ENCODE results near the gene LPCAT1.
"Not testable (repeated sequence)": the region's sequence is repeated elsewhere in the genome, so short reads cannot be mapped to it uniquely, and the experiment has no call there.

Gene LPCAT1

DNA sequence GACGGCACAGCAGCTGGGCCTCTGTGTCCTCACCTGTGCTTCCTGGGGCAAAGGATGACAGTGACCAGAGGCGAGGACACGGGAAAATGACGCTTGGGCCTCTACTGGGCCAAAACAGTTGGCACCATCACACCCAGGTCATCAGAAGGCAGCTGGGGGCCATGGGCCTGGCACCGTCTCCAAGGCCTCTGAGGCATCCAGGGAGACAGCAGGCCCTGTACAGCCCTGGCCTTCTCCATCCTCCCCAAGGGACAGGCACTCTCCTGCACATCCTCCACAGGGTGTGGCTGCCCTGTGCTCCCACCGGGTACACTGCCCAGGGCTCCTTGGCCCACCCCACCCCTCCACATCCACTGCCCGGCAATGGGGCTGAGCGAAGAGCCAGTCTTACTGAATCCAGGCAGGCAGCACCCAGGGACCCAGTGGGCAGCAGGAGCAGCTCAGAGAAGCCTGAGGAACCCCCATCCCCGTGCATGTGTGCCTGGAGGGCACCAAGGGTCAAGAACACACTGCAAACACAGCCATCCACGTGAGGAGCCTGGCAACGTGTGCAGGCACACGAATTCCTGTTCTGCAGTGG, 4.0 kb downstream of the LPCAT1 start:
- no peak for DNase-seq (ENCODE audit: low read depth)
- H3K4me3 ChIP-seq (ENCODE audit: low read depth, low read length) = no peak overlapping the region
- TF ChIP-seq, protein P1, sequence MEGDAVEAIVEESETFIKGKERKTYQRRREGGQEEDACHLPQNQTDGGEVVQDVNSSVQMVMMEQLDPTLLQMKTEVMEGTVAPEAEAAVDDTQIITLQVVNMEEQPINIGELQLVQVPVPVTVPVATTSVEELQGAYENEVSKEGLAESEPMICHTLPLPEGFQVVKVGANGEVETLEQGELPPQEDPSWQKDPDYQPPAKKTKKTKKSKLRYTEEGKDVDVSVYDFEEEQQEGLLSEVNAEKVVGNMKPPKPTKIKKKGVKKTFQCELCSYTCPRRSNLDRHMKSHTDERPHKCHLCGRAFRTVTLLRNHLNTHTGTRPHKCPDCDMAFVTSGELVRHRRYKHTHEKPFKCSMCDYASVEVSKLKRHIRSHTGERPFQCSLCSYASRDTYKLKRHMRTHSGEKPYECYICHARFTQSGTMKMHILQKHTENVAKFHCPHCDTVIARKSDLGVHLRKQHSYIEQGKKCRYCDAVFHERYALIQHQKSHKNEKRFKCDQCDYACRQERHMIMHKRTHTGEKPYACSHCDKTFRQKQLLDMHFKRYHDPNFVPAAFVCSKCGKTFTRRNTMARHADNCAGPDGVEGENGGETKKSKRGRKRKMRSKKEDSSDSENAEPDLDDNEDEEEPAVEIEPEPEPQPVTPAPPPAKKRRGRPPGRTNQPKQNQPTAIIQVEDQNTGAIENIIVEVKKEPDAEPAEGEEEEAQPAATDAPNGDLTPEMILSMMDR (IDR thresholded peaks at IDR 0.05; ENCODE audit: insufficient read depth, low read depth, low read length, missing control alignments) = no peak

DNA sequence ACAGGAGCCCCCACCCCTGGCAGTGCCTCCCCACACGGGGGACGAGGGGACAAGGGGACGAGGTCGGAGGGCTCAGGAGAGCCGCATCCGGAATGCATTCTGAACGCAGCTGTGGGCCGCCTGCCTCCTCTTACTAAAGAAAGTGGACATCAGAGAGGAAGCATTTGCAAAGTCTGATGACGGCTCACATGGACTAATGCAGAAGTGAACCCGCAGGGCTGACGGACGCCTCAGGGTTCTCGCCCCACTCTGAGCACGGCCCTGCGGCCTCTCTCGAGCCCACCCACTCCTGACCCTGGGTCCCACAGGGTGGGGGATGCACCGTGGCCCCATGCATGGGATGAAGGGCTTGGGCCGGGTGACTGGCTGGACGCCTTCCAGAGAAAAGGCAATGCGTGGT, 5.9 kb downstream of the LPCAT1 start:
- H3K4me3 ChIP-seq (ENCODE audit: low read depth, low read length) = no peak overlapping the region
- DNase-seq (ENCODE audit: low read depth) = no peak
- TF ChIP-seq, protein P1 (IDR thresholded peaks at IDR 0.05; ENCODE audit: insufficient read depth, low read depth, low read length, missing control alignments) = no peak

DNA sequence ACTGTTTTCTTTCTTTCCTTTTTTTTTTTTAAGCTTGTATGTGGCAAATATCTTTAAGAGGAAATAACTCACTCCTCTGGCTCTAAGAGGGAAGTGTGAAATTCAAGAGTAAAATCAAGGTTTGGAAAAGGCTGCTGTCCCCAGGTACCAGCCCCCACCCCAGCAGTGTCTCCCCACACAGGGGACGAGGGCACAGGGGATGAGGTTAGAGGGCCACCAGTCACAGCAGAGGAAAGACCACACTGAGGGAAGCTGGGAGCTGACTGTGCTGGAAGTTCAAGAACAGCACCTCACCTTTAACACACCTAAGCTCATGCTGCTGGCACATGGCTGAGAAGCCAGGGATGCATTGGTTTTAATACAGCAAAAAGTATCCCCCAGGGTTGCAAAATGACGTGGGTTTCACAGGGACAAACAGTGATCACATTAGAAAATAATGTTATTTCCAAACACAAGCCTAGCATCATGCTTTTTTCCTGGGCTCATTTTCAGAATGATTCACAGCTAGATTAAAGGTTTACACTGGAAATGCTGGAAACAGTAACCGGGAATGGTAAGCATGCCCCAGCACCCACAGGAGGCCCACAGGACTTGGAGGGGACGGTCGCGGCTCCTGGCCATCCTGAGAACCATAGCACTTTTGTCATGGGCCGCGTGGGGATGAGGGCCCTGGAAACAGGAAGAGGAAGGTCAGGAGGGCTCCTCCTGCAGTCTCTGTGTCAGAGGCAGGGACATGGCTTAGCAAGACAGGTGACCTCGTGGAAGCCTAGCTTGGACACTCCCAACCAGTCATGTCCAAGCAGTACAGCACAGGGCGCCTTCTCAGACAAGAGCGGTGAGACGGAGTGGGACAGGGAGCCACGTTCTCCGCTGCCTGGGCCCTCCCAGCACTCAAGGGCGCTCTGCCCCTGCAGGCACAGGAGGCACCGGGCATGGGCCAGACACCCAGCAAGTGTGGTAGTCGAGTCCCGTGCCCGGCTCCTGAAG, 6.9 kb downstream of the LPCAT1 start:
- TF ChIP-seq, protein P1 (IDR thresholded peaks at IDR 0.05; ENCODE audit: insufficient read depth, low read depth, low read length, missing control alignments) = no peak
- no peak overlapping the region for H3K4me3 ChIP-seq (ENCODE audit: low read depth, low read length)
- DNase-seq (ENCODE audit: low read depth) = no peak

DNA sequence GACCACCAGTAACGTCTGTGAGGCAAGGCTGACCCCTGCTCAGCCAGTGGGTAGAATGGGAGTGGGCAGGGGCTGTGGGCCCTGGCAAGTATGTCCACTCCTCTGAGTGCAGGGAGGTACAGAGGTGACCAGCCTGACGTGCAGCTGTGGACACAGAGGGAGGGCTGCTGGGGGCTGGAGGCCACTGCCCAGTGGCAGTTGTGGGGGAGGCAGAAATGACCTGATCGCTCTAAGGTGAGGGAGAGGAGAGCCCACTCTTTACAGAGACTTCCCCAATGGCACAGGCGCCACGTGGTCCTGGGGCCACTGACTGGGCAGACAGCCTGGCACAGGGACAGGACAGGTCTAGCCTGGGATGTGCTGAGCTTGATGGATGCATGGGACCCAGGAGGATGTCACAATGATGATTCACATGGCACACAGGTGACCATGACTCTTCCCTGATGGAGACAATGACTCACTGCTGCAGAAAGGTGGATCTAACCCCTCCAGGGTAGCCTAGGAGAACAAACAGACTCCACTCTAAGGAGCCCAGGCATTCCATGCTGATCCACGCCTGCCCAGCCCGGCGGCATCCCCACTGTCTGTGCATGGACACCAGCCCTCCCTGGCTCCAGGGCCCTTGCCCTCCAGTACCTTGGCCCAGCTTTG, 7.7 kb downstream of the LPCAT1 start:
- TF ChIP-seq, protein P1 (IDR thresholded peaks at IDR 0.05; ENCODE audit: insufficient read depth, low read depth, low read length, missing control alignments) = no peak
- no peak overlapping the region for H3K4me3 ChIP-seq (ENCODE audit: low read depth, low read length)
- no peak for DNase-seq (ENCODE audit: low read depth)

DNA sequence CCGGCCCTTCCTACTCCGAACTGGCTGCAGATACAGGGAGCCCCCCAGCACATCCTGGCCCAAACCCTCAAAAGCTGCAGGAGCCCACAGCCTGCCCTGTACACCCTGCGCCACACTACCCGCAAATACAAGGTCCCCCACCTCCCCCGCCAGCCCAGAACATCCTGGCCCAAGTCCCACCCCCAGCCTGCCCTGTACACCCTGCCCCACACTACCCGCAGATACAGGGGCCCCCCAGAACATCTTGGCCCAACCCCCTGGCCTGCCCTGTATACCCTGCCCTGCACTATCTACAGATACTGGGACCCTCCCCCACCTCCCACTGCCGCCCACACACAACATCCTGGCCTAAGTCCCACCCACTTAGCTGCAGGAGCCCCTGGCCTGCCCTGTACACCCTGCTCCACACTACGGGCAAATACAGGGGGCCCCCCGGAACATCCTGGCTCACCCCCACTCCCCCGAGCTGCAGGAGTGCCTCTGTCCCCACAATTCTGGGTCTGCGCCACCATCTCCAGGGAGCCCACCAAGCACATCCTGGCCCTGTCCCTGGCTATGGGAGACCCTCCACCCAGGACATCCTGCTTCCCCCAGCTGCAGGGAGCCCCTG, 8.3 kb downstream of the LPCAT1 start:
- TF ChIP-seq, protein P1 (IDR thresholded peaks at IDR 0.05; ENCODE audit: insufficient read depth, low read depth, low read length, missing control alignments) = no peak
- no peak overlapping the region for H3K4me3 ChIP-seq (ENCODE audit: low read depth, low read length)
- DNase-seq (ENCODE audit: low read depth) = no peak

DNA sequence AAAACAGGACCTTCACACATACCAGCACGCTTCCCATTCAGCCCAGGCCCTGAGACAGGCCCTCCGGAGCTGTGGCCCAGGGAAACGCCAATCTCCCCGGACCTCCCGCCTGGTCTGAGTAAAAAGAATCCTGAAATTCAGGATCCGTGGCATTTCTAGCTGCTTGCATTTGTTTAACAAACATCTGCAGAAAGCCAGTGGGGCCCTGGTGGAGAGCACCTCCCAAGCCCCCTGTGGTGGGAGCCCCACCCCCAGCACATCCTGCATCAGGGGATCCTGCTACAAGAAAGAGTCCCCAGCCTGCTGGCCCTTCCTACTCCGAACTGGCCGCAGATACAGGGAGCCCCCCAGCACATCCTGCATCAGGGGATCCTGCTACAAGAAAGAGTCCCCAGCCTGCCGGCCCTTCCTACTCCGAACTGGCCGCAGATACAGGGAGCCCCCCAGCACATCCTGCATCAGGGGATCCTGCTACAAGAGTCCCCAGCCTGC, 8.9 kb downstream of the LPCAT1 start:
- not testable (repeated sequence) for H3K4me3 ChIP-seq (ENCODE audit: low read depth, low read length)

More for the DNA sequence above, 8.9 kb downstream of the LPCAT1 start:
- DNase-seq (ENCODE audit: low read depth) = not testable (repeated sequence)

All from GM12865 (cell line).